GM15510 (cell line): ENCODE results near the gene KATNAL2.

Experiments
- POLR2A ChIP-seq: IDR thresholded peaks from 3 replicates; pipeline ENCODE4 v1.6.1; 2011; ENCODE audit warnings: borderline replicate concordance; ENCODE audit not compliant: insufficient read length; ENCODE audit errors: extremely low read depth

KATNAL2 gene

GRCh38 chr18:46917108-46917802 is at the start of gene KATNAL2, which contains the start of gene PIAS2:
Gene KATNAL2, plus strand, starts transcription at chr18:46917602. Its CDS starts 29,271 bp downstream, at chr18:46946873.
Gene PIAS2, minus strand, starts transcription at chr18:46917507. Its CDS starts 162 bp downstream, at chr18:46917345.
- peak; percentile 94 for TF ChIP-seq POLR2A

- TF ChIP-seq POLR2A: no peak
Measured at GRCh38 chr18:46868169-46868921, 49.1 kb upstream of the KATNAL2 start.

- no peak for TF ChIP-seq POLR2A
Measured at GRCh38 chr18:46877329-46877987, 39.9 kb upstream of the KATNAL2 start.

GRCh38 chr18:46883180-46883579 is 34.2 kb upstream of the KATNAL2 start:
- no peak for TF ChIP-seq POLR2A

GRCh38 chr18:46886893-46887292 is 30.5 kb upstream of the KATNAL2 start:
- TF ChIP-seq POLR2A: no peak

GRCh38 chr18:46888965-46889364 is 28.4 kb upstream of the KATNAL2 start:
- no peak for TF ChIP-seq POLR2A

GRCh38 chr18:46891742-46892214 is 25.6 kb upstream of the KATNAL2 start:
- TF ChIP-seq POLR2A: no peak

GRCh38 chr18:46892842-46893241 is 24.6 kb upstream of the KATNAL2 start:
- TF ChIP-seq POLR2A: no peak

- TF ChIP-seq POLR2A: no peak
Measured at GRCh38 chr18:46893360-46893759, 24.0 kb upstream of the KATNAL2 start.

GRCh38 chr18:46894124-46894523 is 23.3 kb upstream of the KATNAL2 start:
- TF ChIP-seq POLR2A: no peak

GRCh38 chr18:46899274-46899948 is 18.0 kb upstream of the KATNAL2 start:
- TF ChIP-seq POLR2A: no peak

GRCh38 chr18:46903406-46903805 is 14.0 kb upstream of the KATNAL2 start:
- TF ChIP-seq POLR2A: no peak

GRCh38 chr18:46909497-46909896 is 7.9 kb upstream of the KATNAL2 start:
- no peak for TF ChIP-seq POLR2A

- TF ChIP-seq POLR2A: no peak
Measured at GRCh38 chr18:46910856-46911255, 6.5 kb upstream of the KATNAL2 start.
